PFSK-1 (cell line): ENCODE results near the gene CEP85L.

Source experiments
- FOXP2 ChIP-seq: optimal IDR thresholded peaks from 2 replicates; pipeline ENCODE3; 2011; ENCODE audit warnings: borderline replicate concordance, control low read depth, inconsistent platforms; ENCODE audit not compliant: insufficient read depth; ENCODE audit errors: extremely low read length, extremely low read depth
- POLR2AphosphoS5 ChIP-seq: IDR thresholded peaks from 2 replicates; pipeline ENCODE4 v1.6.1; 2012; ENCODE audit warnings: low read depth, mild to moderate bottlenecking, control low read depth, low read length, moderate library complexity
- SIN3A ChIP-seq: IDR thresholded peaks from 2 replicates; pipeline ENCODE4 v1.6.1; 2012; ENCODE audit warnings: mild to moderate bottlenecking, low read length, moderate library complexity, borderline replicate concordance; ENCODE audit not compliant: insufficient read depth
- TAF1 ChIP-seq: IDR thresholded peaks from 2 replicates; pipeline ENCODE4 v1.6.1; 2012; ENCODE audit warnings: low read length, control low read depth, borderline replicate concordance; ENCODE audit not compliant: insufficient read depth
- TF ChIP-seq, protein P1 (sequence below), 2 experiments: IDR thresholded peaks; 2 replicates each; pipeline versions ENCODE4 v1.6.1 to v1.8.0; 2011 to 2012; ENCODE audit warnings: low read depth in 2 of 2, low read length in 2 of 2, control low read depth in 1 of 2, inconsistent platforms in 1 of 2, mild to moderate bottlenecking in 1 of 2, moderate library complexity in 1 of 2; ENCODE audit not compliant: insufficient read depth in 1 of 2

CEP85L gene

DNA sequence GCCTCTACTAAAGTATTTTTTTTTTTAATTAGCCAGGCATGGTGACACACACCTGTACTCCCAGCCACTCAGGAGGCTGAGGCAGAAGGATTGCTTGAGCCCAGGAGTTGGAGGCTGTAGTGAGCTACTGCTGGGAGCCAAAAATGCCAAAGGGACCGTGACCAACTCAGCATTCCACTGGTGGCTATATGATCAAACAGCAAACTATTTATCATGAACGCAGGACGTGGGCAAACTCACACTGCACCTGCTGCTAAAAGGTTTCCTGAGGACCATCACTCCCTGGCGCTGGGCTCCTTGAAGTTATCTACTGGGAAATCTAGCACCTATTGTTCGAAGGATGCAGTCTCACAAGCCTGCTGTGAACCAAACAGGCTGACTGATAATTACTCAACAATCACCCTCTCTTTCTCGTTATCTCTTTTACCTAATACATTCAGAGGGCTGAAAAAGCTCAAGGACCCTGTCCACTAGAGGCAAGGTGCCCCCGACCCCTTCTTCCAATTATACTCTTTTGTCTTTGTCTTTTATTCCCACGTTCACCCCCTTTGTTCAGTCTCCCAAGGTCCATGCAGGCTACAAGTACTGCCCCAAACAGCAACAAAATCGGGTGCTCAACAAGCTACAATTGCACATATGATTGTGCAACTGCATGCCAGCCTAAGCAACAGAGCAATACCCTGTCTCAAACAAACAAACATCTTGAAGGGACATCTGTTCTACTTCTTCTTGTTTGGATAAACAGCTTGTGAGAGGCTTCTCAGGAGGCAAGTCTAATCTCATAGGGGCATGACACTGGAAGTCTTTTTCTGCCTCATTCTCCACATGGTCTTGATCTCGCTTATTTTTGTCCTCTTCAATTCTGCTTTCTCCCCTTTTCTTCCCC, 151.0 kb downstream of the CEP85L start:
- no peak for TF ChIP-seq TAF1
- TF ChIP-seq, protein P1, sequence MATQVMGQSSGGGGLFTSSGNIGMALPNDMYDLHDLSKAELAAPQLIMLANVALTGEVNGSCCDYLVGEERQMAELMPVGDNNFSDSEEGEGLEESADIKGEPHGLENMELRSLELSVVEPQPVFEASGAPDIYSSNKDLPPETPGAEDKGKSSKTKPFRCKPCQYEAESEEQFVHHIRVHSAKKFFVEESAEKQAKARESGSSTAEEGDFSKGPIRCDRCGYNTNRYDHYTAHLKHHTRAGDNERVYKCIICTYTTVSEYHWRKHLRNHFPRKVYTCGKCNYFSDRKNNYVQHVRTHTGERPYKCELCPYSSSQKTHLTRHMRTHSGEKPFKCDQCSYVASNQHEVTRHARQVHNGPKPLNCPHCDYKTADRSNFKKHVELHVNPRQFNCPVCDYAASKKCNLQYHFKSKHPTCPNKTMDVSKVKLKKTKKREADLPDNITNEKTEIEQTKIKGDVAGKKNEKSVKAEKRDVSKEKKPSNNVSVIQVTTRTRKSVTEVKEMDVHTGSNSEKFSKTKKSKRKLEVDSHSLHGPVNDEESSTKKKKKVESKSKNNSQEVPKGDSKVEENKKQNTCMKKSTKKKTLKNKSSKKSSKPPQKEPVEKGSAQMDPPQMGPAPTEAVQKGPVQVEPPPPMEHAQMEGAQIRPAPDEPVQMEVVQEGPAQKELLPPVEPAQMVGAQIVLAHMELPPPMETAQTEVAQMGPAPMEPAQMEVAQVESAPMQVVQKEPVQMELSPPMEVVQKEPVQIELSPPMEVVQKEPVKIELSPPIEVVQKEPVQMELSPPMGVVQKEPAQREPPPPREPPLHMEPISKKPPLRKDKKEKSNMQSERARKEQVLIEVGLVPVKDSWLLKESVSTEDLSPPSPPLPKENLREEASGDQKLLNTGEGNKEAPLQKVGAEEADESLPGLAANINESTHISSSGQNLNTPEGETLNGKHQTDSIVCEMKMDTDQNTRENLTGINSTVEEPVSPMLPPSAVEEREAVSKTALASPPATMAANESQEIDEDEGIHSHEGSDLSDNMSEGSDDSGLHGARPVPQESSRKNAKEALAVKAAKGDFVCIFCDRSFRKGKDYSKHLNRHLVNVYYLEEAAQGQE (IDR thresholded peaks at IDR 0.05; ENCODE audit: insufficient read depth in 1 of 2, low read depth in 2 of 2, low read length in 2 of 2), result no peak
- no peak for TF ChIP-seq FOXP2
- TF ChIP-seq POLR2AphosphoS5, result no peak
- TF ChIP-seq SIN3A, result no peak

DNA sequence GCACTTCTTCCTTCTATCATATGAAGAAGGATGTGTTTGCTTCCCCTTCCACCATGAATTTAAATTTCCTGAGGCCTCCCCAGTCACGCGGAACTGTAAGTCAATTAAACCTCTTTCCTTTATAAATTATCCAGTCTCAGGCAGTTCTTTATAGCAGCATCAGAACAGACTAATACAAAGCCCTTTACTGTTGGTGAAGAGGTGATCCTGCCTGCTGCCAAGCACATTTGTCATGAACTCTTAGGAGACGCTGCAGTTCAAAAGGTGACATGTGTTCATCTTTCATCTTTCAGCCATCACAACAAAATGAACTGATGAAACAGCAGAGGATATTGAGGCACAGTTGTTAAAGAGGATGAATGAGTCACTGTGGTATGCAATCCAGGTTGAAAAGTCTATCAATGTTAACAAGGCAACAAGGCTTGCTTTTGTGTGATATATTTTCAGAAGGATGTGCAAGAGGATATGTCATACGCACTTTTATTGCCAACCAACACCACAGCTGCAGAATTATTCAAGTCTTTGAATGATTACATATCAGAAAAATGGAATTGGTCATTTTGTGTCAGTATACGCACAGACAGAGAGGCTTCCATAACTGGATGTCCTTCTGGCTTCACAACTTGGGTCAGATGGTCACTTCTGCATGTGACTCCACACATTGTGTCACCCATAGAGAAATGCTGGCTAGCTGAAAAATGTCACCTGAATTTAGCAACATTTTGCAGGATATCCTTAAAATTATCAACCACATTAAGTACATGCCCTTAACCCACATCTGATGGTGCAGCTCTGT, 155.7 kb downstream of the CEP85L start:
- TF ChIP-seq SIN3A, result no peak

DNA sequence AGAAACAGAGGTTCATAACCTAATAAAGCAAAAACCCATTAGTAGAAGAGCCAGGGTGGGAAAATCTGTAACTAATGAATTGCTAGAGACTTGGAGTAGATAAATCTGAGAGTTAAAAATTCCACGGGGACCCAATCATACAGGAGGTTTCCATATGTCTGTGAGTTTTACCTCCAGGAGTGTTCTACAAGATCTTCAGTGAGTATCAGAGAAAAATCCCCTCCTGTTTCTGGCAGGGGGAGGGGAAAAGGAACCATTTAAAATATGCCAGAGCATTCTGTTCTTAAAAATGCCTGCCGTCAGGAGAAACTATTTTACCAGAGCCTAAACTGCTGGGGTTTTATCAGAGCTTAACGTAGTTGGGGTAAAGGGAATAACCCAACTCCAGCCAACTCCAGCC, 157.3 kb downstream of the CEP85L start:
- TF ChIP-seq POLR2AphosphoS5, result no peak
- TF ChIP-seq, protein P1 (IDR thresholded peaks at IDR 0.05; ENCODE audit: insufficient read depth in 1 of 2, low read depth in 2 of 2, low read length in 2 of 2), result no peak
- TF ChIP-seq FOXP2, result no peak
- TF ChIP-seq SIN3A, result no peak
- TF ChIP-seq TAF1, result no peak

DNA sequence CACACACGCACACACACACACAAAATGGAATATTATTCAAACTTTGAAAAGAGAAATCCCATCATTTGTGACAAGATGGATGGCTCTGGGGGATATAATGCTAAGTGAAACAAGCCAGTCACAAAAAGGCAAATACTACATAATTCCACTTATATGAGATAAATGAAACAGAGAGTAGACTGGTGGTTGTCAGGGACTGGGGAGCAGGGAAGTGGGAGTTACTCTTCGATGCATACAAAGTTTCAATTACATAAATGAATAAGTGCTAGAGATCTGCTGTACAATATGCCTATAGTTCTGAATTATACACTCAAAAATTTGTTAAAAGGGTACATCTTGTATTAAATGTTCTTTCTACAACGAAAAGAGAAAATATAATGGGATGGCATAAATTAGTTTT, 161.4 kb downstream of the CEP85L start:
- TF ChIP-seq FOXP2 (no peak), POLR2AphosphoS5 (no peak), TAF1 (no peak), SIN3A (no peak)
- TF ChIP-seq, protein P1 (IDR thresholded peaks at IDR 0.05; ENCODE audit: insufficient read depth in 1 of 2, low read depth in 2 of 2, low read length in 2 of 2), result no peak

DNA sequence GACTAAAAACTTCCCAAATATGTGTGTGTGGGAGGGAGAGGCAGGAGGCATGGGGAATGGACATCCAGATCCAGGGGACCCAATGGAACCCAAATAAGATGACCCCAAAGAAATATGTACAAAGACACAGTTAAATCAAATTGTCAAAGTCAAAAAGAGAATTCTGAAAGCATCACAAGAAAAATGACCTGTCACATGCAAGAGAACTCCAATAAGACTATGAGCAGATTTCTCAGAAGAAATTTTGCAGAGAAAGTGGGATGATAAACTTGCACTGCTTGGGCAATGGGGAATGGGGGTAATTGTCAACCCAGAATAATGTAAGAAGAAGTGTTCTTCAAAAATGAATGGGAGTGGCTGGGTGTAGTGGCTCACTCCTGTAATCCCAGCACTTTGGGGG, 162.8 kb downstream of the CEP85L start:
- TF ChIP-seq FOXP2, result no peak
